ENCODE measurements around the gene DUSP7. TPM values are rescaled to one million over a fixed set of nuclear protein-coding genes. Genes with fewer than 3 reads are reported as not detected.

DUSP7 gene
- total and polyA plus RNA-seq, 9 of the 15 experiments (the other 6 are each of a cell fraction or from before 2014, with no cell fraction given) = 0.45 to 15.8 (median 8.2) TPM

GRCh38 chr3:52013802-52014598 is 42.4 kb downstream of the DUSP7 start:
- POLR2A ChIA-PET = interaction anchor here (0.5 to 1.3 kb wide), 4 partner anchors 15 to 66 kb away, joined by 3 to 6 read pairs (median 4); partner anchors contain the start of gene RPL29
- Histone ChIP-seq H3K36me3 (ENCODE audit: control insufficient read depth, insufficient read depth, low read length) (no peaks in the 10 kb centered on the region), H3K9me1 (ENCODE audit: control insufficient read depth, insufficient read depth, low read length) (no peaks in the 10 kb centered on the region), H3K9me3 (replicated peaks; ENCODE audit: control insufficient read depth, insufficient read depth, low read depth, low read length) (no peaks in the 10 kb centered on the region), H3K4me2 (ENCODE audit: insufficient read depth, low read length) (no peak overlapping the region), H3K4me1 (replicated peaks in 1 of 2; ENCODE audit: control insufficient read depth in 2 of 2, insufficient read depth in 2 of 2, low read length in 2 of 2) (peaks cover 14 to 24% of the 10 kb centered on the region in 2 experiments; a peak in 4 of 5 replicates), H3K79me2 (ENCODE audit: control insufficient read depth, insufficient read depth, low read length) (no peaks in the 10 kb centered on the region), H3K27ac (ENCODE audit: extremely low read depth, low read depth, low read length) (no peak overlapping the region), H4K20me1 (replicated peaks; ENCODE audit: control insufficient read depth, insufficient read depth, low read length) (no peaks in the 10 kb centered on the region), H2AFZ (ENCODE audit: low read depth, low read length) (peak overlapping the region; percentile 77), H3K9ac (ENCODE audit: insufficient read depth in 1 of 2, low read depth in 2 of 2, low read length in 2 of 2) (no peak overlapping the region), H3K4me3 (no peak overlapping the region), H3K27me3 (ENCODE audit: control insufficient read depth in 2 of 2, insufficient read depth in 2 of 2, low read length in 2 of 2) (no peaks in the 10 kb centered on the region)
- no peak for FAIRE-seq
- TF ChIP-seq CEBPZ (IDR thresholded peaks at IDR 0.05; ENCODE audit: borderline replicate concordance, low read depth, low read length) = no peak
- peak in 1 of 3 experiments; percentile 11 for TF ChIP-seq YY1 (IDR thresholded peaks at IDR 0.05; ENCODE audit: borderline replicate concordance in 1 of 3, control insufficient read depth in 1 of 3, extremely low read depth in 1 of 3, insufficient read depth in 3 of 3, insufficient read length in 1 of 3, insufficient replicate concordance in 2 of 3, low read depth in 1 of 3, low read length in 2 of 3)
- DNase-seq (ENCODE audit: extremely low read depth in 1 of 4, low spot score in 3 of 4) = peak in 1 of 4 experiments; percentile 26
- 42% methylated on average over 3 of the region's 6 CpGs for WGBS (ENCODE audit: insufficient coverage, low coverage, missing lambda C conversion rate)
- CTCF ChIA-PET (ENCODE audit: low intra/inter-chr PET ratio) = no interaction called here
- in situ Hi-C loops (cut with MboI) = loop anchor here (5.0 to 25.0 kb wide), 2 partner anchors 33 to 373 kb away; no protein-coding TSS in a partner anchor
- ATAC-seq = peak; percentile 80
- BruUV-seq (replicated peaks) = no TSS peak
- intact Hi-C loops (cut with micrococcal nuclease) = no loop called here
